GM12878 (cell line): ENCODE measurements around the gene IQGAP3.

Experiments used
- EP300 ChIP-seq, 2 experiments: fragments of 150-350 bp in 1 of 2; IDR thresholded peaks; 2 replicates each; pipeline ENCODE4 v1.6.1; 2011 to 2012; ENCODE audit warnings: low read depth in 2 of 2, low read length in 2 of 2, borderline replicate concordance in 1 of 2, improper control_type of control experiment in 1 of 2, inconsistent platforms in 1 of 2; ENCODE audit not compliant: control insufficient read depth in 1 of 2
- SIN3A ChIP-seq: IDR thresholded peaks from 2 replicates; pipeline ENCODE4 v1.6.1; 2012; ENCODE audit warnings: low read depth, low read length, improper control_type of control experiment

- no peak for TF ChIP-seq SIN3A
- no peak for TF ChIP-seq EP300 (IDR thresholded peaks at IDR 0.05; ENCODE audit: borderline replicate concordance in 1 of 2, control insufficient read depth in 1 of 2, low read depth in 2 of 2, low read length in 2 of 2)
Observed at GRCh38 chr1:156525071-156525501, 47.3 kb downstream of the IQGAP3 start.
